Measurements from ENCODE around the gene ALDOB.

GRCh38 chr9:101469026-101469425 is 33.5 kb upstream of the ALDOB start:
- TF ChIP-seq EP300 (IDR thresholded peaks at IDR 0.05; ENCODE audit: low read depth in 2 of 2, low read length in 2 of 2) (no peak), EP300 (CRISPR knock-in tag; IDR thresholded peaks at IDR 0.05; ENCODE audit: borderline replicate concordance) (no peak), CTCF (CRISPR knock-in tag; IDR thresholded peaks at IDR 0.05) (no peak), RBM22 (optimal IDR thresholded peaks at IDR 0.05; ENCODE audit: low read length) (no peak), TARDBP (CRISPR knock-in tag; IDR thresholded peaks at IDR 0.05) (no peak), MYC (CRISPR knock-in tag; IDR thresholded peaks at IDR 0.05; ENCODE audit: borderline replicate concordance) (no peak), SRSF1 (optimal IDR thresholded peaks at IDR 0.05; ENCODE audit: low read depth, low read length) (no peak)
- TF ChIP-seq, protein P1, sequence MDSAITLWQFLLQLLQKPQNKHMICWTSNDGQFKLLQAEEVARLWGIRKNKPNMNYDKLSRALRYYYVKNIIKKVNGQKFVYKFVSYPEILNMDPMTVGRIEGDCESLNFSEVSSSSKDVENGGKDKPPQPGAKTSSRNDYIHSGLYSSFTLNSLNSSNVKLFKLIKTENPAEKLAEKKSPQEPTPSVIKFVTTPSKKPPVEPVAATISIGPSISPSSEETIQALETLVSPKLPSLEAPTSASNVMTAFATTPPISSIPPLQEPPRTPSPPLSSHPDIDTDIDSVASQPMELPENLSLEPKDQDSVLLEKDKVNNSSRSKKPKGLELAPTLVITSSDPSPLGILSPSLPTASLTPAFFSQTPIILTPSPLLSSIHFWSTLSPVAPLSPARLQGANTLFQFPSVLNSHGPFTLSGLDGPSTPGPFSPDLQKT (CRISPR knock-in tag; IDR thresholded peaks at IDR 0.05; ENCODE audit: borderline replicate concordance), result no peak
